NB4 (cell line): ENCODE results near the gene NOP16.
A peak's percentile ranks its signal among the peaks of the same experiment; 100 is the strongest.

Experiments
- DNase-seq: peaks from one replicate; pipeline ENCODE4 v3.0.0; 2010; ENCODE audit warnings: low read depth
- H3K4me3 ChIP-seq: one replicate; pipeline ENCODE4 v1.5.1; 2011; ENCODE audit warnings: mild to moderate bottlenecking, low read depth, low read length, moderate library complexity
- CTCF ChIP-seq: IDR thresholded peaks from one replicate; pipeline ENCODE4 v1.5.1; 2012; ENCODE audit warnings: low read depth, low read length
- MYC ChIP-seq: IDR thresholded peaks from 2 replicates; pipeline ENCODE4 v1.6.1; 2011; ENCODE audit warnings: low read depth, low read length
- POLR2A ChIP-seq: IDR thresholded peaks from 2 replicates; pipeline ENCODE4 v1.6.1; 2011; ENCODE audit warnings: mild to moderate bottlenecking; ENCODE audit not compliant: insufficient read length; ENCODE audit errors: extremely low read depth
- TF ChIP-seq, protein P1 (sequence below): IDR thresholded peaks from 2 replicates; pipeline ENCODE4 v1.6.1; 2011; ENCODE audit warnings: low read depth, low read length

Gene NOP16

DNA sequence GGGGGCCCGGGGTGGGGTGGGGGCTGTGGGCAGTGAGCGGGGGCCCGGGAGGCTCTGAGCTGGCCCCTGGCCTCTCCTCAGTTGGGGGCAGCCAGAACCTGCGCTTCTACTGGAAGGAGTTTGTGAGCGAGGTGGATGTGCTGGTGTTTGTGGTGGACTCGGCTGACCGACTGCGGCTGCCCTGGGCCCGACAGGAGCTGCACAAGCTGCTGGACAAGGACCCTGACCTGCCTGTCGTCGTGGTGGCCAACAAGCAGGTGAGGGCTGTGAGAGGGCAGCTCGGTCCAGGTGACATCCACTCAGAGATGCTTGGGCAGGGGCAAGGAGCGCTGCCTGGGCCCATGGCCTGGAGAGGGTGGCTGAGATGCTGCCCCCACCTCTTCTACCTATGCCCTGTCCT lies 19.7 kb downstream of the NOP16 start:
- TF ChIP-seq, protein P1, sequence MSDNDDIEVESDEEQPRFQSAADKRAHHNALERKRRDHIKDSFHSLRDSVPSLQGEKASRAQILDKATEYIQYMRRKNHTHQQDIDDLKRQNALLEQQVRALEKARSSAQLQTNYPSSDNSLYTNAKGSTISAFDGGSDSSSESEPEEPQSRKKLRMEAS = no peak
- TF ChIP-seq MYC (no peak), POLR2A (no peak), CTCF (no peak)
- DNase-seq = no peak
- no peak overlapping the region for H3K4me3 ChIP-seq

GRCh38 chr5:176366232-176366894 lies 22.0 kb downstream of the NOP16 start:
- no peak overlapping the region for H3K4me3 ChIP-seq
- no peak for TF ChIP-seq CTCF
- no peak for TF ChIP-seq MYC
- TF ChIP-seq, protein P1 = no peak
- no peak for TF ChIP-seq POLR2A
- no peak for DNase-seq

- TF ChIP-seq MYC (no peak), POLR2A (no peak), CTCF (no peak)
- TF ChIP-seq, protein P1 = no peak
- no peak for DNase-seq
- no peak within 1 kb of the TSS for H3K4me3 ChIP-seq
Observed at GRCh38 chr5:176365351-176366231, 22.8 kb downstream of the NOP16 start, which contains the start of gene ARL10. Gene ARL10, plus strand, starts transcription at chr5:176365487. Its CDS starts 77 bp downstream, at chr5:176365564.

- H3K4me3 ChIP-seq = no peak overlapping the region
- no peak for TF ChIP-seq MYC
- TF ChIP-seq, protein P1 = no peak
- no peak for TF ChIP-seq POLR2A
- no peak for TF ChIP-seq CTCF
- DNase-seq = no peak
Observed at GRCh38 chr5:176364765-176365350, 23.5 kb downstream of the NOP16 start.

DNA sequence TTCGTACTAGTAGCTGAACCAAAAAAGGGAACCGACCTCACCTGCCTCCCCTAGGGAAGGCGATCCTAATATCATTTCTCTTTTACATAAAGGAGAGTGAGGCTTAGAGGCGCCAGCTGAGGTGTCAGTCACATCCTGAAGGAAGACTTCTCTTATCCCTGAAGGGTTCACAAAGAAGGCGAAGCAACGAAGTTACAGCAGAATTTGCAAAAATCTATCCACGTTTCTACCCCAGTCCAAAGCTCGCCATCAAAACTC lies 26.2 kb downstream of the NOP16 start:
- H3K4me3 ChIP-seq = peak overlapping the region; percentile 80
- TF ChIP-seq CTCF (no peak), MYC (no peak), POLR2A (no peak)
- TF ChIP-seq, protein P1 = no peak
- DNase-seq = no peak
